SIG-M5 (cell line): Measurements from ENCODE around the gene EIF5.
A peak's percentile ranks its signal among the peaks of the same experiment; 100 is the strongest.

Source experiments
- DNase-seq: peaks from one replicate; lab custom pipeline; 2025; lab: John Stamatoyannopoulos, UW

EIF5 gene

GRCh38 chr14:103372017-103372416, 38.0 kb downstream of the EIF5 start:
- no peak for DNase-seq

GRCh38 chr14:103372552-103373304, 38.7 kb downstream of the EIF5 start:
- DNase-seq, result no peak

GRCh38 chr14:103374121-103374520, 40.1 kb downstream of the EIF5 start:
- DNase-seq, result no peak

DNA sequence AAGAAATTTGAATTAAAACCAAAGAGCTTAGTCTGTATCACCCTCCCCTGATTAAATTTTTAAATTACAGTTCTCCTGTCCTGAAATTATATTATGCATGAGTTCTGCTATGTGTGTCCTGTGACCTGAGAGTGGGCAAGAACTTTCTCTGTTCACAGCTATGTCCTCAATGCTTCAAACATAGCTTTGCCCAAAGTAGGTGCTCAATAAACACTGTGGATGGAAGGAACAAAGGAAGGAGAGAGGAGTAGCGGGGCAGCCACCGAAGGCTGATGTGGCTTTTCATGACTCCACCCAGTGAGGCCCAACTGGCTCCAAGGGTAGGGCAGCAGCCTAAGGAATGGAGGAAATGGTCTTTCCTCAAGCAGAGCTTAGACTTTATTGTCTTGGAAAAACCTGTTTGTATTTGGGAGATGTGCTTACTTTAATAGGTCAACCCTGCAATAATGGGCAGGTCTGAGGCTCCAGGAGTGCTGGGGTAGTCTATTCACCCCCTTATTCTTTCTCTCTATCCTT, 43.5 kb downstream of the EIF5 start:
- DNase-seq, result no peak

DNA sequence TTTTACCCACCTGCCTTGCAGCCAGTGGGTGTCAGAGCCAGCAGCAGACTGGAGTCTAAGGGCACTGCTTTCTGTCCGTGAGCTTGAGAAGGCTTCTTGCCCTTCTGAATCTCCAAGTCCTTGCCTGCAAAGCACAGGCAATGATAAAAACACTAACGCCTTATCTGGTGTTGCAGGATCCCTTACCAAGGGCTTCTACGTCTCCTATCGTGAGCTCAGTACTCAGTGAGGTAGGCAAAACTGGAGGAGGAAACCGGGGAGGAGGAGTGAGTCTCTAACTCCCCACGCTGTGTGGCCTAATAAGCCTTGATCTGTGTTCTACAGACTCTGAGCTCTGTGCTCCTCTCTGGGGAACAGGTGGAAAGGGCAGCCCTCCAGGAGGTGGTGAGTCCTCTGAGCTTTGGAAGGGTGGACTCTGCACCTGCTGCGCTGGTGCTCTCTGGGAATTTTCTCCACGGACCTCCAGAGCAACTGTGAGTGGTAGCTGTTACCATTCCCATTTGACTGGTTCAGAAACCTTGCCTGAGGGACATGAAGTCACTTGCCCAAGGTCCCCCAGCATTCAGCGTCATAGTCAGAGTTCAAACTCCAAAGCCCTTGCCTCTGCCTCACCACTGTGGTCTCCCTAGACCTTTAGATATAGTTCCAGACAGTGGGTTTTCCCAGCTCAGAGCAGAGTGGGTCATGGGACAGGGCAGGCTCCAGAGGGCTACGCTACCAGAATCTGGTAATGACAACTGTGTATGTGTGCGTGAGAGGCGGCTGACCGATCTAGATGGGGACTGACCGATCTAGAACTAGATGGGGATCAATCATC, 44.2 kb downstream of the EIF5 start:
- DNase-seq, result no peak

DNA sequence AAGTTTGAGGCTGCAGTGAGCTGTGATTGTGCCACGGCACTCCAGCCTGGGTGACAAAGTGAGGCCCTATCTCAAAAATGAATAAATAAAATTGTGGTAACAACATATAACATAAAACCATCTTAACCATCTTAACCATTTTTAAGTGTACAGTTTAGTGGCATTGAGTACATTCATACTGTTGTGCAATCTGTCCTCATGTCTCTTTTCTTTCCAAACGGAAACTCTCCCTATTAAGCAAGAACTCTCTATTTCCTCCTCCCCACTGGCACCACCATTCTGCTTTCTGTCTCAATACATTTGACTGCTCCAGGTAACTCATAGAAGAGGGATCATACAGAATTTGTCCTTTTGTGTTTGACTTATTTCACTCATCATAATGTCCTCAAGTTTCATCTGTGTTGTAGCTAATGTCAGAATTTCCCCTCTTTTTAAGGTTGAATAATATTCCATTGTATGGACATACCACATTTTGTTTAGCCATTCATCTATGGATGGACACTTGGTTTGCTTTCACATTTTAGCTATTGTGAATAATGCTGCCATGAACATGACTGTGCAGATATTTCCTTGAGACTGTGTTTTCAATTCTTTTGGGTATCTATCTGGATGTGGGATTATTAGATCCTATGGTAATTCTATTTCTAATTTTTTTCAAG, 46.8 kb downstream of the EIF5 start:
- DNase-seq, result no peak

GRCh38 chr14:103382376-103382775, 48.3 kb downstream of the EIF5 start:
- no peak for DNase-seq

- no peak for DNase-seq
These were observed 50.6 kb downstream of the EIF5 start for GRCh38 chr14:103384450-103385151.

DNA sequence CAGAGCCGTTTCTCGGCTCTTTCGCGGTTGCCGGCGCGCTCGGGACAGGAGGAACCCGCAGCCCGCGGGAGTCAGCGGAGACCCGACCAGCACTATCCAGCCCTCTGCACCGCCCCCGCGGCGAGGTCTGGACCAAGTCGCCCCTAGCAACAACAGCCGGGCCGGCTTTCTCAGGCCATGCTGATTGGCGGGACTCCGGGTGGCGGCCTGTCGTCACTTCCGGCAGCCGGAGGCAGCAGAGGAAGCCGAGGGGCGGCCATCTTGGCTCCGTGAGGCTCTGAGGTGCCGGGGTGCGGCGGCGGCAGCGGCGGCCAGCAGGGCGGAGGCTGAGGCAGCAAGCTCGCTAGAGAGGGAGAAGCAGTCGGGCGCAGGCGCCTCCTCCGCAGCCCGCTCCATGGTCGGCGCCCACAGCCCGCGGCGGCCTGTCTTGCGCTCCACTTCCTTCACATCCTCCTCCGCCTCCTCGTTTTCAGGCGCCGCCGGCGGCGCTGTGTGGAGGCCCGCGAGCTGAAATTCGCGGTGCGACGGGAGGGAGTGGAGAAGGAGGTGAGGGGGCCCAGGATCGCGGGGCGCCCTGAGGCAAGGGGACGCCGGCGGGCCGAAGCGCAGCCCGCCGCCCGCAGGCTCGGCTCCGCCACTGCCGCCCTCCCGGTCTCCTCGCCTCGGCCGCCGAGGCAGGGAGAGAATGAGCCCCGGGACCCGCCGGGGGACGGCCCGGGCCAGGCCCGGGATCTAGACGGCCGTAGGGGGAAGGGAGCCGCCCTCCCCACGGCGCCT, 51.3 kb downstream of the EIF5 start, which contains the start of gene MARK3:
Gene MARK3 (plus strand): TSS at position 264 of the 777 bp plus-strand sequence. CDS start 615 bp downstream, outside the sequence.
- peak; percentile 38 for DNase-seq

- DNase-seq, result no peak
These were observed 52.1 kb downstream of the EIF5 start for GRCh38 chr14:103385929-103386712.

DNA sequence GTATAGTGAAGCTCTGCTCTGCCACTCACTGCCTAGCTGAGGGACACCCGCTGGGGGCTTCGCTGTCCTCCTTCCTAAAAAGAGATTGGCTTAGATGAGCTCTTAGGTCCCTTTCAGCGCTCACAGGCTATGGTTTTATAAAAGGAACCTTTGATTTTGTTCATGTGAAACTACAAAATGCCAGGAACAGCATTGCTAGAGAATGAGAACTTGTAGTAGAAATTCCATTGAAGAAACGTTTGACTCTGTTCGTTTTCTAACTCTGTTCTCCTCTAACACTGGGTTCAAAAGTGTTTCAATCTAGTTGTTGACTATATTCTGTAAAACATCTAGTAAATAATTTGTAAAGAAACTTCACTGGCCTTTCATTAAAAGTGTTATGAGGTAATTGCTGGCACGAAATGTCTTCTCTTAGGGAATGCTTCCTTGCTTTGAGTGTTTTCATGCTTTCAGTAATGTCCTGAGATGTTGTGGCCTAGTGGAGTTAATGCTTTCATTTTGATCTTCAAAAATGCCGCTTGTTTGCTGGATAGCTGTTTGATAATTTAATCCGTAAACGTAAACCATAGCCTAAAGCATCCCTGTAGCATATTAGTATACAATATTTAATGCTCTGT, 52.8 kb downstream of the EIF5 start:
- no peak for DNase-seq

- DNase-seq, result no peak
These were observed 54.6 kb downstream of the EIF5 start for GRCh38 chr14:103388664-103389063.

DNA sequence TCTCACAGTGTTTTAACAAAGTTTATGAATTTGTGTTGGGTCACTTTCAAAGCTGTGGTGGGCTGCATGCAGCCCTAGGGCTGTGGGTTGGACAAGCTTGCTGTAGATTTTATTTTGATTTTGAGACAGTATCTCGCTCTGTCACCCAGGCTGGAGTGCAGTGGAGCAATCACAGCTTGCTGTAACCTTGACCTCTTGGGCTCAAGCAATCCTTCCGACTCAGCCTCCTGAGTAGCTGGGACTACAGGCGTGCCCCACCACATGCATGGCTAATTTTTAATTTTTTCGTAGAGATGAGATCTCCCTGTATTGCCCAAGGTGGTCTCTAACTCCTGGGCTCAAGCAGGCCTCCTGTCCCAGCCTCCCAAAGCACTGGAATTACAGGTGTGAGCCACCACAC, 56.6 kb downstream of the EIF5 start:
- no peak for DNase-seq

DNA sequence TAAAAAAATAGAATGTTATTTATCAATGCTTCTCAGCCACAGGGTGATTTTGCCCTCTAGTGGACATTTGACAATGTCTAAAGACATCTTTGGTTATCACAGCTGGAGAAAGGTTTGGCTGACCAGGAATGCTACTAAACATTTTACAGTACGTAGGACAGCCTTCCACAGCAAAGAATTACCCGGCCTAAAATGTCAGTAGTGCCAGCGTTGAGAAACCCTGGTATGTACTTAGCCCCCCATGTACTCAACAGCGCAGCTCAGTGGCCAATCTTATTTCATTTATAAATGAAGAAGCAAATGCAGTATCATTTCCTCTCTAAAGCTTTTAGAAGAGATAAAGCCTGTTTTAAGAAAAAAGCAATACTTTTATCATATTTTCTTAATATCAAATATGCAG, 57.0 kb downstream of the EIF5 start:
- no peak for DNase-seq

GRCh38 chr14:103392106-103392505, 58.1 kb downstream of the EIF5 start:
- no peak for DNase-seq

GRCh38 chr14:103392572-103392971, 58.5 kb downstream of the EIF5 start:
- DNase-seq, result no peak

- no peak for DNase-seq
These were observed 59.0 kb downstream of the EIF5 start for GRCh38 chr14:103393070-103393469.

DNA sequence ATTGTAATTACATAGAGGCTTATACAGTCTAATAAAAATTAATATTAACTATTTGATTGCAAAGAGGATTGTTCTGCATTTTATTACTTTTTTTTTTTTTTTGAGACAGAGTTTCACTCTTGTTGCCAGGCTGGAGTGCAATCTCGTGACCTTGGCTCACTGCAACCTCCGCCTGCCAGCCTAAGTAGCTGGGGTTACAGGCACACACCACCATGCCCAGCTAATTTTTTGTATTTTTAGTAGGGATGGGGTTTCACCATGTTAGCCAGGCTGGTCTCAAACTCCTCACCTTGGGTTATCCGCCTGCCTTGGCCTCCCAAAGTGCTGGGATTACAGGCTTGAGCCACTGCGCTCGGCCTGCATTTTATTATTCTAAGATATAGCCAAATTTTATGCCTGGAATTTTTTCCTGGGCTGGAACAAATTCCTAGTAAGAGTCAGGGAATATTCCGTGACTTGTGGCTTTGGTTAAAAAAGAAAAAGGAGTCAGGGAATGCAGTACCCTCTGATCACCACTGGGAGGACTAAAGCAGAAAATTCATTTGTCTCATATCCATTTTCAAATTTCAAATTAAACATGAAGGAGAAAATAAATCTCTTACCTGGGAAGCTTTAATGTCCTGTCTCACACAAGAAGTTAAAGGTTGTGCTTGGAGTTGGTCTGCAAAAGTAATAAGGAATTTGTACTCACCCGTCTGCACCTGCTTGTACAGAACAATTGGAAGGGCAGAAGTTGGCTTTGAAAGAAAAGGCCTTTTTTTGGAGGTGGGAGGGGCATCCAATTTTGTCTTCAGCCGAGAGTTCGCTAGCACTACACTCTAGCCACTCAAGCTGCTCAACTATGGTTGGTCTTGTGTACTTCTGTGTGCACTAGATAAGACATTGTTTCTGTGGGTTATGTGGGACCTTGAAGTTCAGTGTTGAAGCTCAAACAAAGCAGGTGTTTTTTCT, 59.9 kb downstream of the EIF5 start:
- DNase-seq, result no peak
